ENCODE results near the gene LRRC8E.

LRRC8E gene

DNA sequence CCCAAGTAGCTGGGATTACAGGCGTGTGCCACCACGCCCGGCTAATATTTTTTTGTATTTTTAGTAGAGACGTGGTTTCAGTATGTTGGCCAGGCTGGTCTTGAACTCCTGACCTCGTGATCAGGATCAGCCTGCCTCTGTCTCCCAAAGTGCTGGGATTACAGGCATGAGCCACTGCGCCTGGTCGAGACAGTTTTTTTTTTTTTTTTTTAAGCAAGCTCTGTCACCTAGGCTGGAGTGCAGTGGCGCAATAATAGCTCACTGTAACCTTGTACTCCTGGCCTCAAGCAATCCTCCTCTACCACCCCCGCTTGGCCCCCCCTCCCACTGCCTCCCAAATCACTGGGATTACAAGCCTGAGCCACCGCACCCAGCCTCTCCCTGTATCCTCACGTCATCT lies 9.0 kb downstream of the LRRC8E start:
- TF ChIP-seq, protein P1, sequence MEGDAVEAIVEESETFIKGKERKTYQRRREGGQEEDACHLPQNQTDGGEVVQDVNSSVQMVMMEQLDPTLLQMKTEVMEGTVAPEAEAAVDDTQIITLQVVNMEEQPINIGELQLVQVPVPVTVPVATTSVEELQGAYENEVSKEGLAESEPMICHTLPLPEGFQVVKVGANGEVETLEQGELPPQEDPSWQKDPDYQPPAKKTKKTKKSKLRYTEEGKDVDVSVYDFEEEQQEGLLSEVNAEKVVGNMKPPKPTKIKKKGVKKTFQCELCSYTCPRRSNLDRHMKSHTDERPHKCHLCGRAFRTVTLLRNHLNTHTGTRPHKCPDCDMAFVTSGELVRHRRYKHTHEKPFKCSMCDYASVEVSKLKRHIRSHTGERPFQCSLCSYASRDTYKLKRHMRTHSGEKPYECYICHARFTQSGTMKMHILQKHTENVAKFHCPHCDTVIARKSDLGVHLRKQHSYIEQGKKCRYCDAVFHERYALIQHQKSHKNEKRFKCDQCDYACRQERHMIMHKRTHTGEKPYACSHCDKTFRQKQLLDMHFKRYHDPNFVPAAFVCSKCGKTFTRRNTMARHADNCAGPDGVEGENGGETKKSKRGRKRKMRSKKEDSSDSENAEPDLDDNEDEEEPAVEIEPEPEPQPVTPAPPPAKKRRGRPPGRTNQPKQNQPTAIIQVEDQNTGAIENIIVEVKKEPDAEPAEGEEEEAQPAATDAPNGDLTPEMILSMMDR (IDR thresholded peaks at IDR 0.05; ENCODE audit: unreplicated experiment in 3 of 3): no peak
- Mint-ChIP-seq H3K4me1 (no peaks in the 10 kb centered on the region), H3K27ac (no peak overlapping the region), H3K36me3 (ENCODE audit: low read depth) (no peaks in the 10 kb centered on the region), H3K27me3 (ENCODE audit: low read depth) (peaks cover 6% of the 10 kb centered on the region), H3K4me3 (no peak overlapping the region), H3K9me3 (no peaks in the 10 kb centered on the region)

DNA sequence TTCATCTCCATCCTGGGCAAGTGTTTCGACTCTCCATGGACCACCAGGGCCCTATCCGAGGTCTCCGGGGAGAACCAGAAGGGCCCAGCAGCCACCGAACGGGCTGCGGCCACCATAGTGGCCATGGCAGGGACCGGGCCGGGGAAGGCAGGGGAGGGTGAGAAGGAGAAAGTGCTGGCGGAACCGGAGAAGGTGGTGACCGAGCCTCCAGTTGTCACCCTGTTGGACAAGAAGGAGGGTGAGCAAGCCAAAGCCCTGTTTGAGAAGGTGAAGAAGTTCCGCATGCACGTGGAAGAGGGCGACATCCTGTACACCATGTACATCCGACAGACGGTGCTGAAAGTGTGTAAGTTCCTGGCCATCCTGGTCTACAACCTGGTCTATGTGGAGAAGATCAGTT lies 10.7 kb downstream of the LRRC8E start:
- Mint-ChIP-seq H3K4me3 (no peak overlapping the region), H3K36me3 (ENCODE audit: low read depth) (no peaks in the 10 kb centered on the region), H3K4me1 (peaks cover 8% of the 10 kb centered on the region), H3K27ac (no peak overlapping the region), H3K27me3 (ENCODE audit: low read depth) (peaks cover 3% of the 10 kb centered on the region), H3K9me3 (no peaks in the 10 kb centered on the region)
- TF ChIP-seq, protein P1 (IDR thresholded peaks at IDR 0.05; ENCODE audit: unreplicated experiment in 3 of 3): no peak

DNA sequence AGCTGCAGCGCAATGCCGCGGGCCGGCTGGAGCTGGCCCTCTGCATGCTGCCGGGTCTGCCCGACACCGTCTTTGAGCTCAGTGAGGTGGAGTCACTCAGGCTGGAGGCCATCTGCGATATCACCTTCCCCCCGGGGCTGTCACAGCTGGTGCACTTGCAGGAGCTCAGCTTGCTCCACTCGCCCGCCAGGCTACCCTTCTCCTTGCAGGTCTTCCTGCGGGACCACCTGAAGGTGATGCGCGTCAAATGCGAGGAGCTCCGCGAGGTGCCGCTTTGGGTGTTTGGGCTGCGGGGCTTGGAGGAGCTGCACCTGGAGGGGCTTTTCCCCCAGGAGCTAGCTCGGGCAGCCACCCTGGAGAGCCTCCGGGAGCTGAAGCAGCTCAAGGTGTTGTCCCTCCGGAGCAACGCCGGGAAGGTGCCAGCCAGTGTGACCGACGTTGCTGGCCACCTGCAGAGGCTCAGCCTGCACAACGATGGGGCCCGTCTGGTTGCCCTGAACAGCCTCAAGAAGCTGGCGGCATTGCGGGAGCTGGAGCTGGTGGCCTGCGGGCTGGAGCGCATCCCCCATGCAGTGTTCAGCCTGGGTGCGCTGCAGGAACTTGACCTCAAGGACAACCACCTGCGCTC lies 11.6 kb downstream of the LRRC8E start:
- TF ChIP-seq, protein P1 (IDR thresholded peaks at IDR 0.05; ENCODE audit: unreplicated experiment in 3 of 3): no peak
- Mint-ChIP-seq H3K4me3 (no peak overlapping the region), H3K4me1 (peaks cover 11% of the 10 kb centered on the region), H3K9me3 (no peaks in the 10 kb centered on the region), H3K36me3 (ENCODE audit: low read depth) (no peaks in the 10 kb centered on the region), H3K27me3 (ENCODE audit: low read depth) (no peaks in the 10 kb centered on the region), H3K27ac (no peak overlapping the region)

DNA sequence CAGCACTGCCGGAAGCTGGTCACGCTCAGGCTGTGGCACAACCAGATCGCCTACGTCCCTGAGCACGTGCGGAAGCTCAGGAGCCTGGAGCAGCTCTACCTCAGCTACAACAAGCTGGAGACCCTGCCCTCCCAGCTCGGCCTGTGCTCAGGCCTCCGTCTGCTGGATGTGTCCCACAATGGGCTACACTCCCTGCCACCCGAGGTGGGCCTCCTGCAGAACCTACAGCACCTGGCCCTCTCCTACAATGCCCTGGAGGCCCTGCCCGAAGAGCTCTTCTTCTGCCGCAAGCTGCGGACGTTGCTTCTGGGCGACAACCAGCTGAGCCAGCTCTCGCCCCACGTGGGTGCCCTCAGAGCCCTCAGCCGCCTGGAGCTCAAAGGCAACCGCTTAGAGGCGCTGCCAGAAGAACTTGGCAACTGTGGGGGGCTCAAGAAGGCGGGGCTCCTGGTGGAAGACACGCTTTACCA lies 12.1 kb downstream of the LRRC8E start:
- Mint-ChIP-seq H3K27ac (no peak overlapping the region), H3K4me3 (peak overlapping the region in 1 of 3 experiments; percentile 48), H3K4me1 (peaks cover 16% of the 10 kb centered on the region), H3K36me3 (ENCODE audit: low read depth) (no peaks in the 10 kb centered on the region), H3K9me3 (no peaks in the 10 kb centered on the region), H3K27me3 (ENCODE audit: low read depth) (no peaks in the 10 kb centered on the region)
- TF ChIP-seq, protein P1 (IDR thresholded peaks at IDR 0.05; ENCODE audit: unreplicated experiment in 3 of 3): no peak

DNA sequence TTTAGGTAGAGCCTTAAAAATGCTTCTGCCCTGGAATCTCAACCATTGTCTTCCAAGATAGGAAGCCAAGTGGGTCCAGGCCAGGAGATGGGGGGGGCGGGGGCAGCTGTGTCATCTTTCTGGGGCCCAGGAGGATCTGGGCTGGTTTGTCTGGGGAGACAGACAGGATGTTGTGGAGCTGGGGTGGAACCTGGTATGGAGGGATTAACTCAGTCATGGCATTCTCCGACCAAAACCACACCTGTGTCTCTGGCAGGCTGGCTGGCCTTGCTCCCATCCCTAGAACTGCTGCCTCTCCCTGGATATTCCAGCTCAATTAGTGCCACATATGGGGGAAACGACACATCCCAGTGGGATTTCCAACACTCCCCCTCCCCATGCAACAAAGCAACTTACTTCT lies 12.6 kb downstream of the LRRC8E start:
- H3K9me3 Mint-ChIP-seq: no peaks in the 10 kb centered on the region
- no peaks in the 10 kb centered on the region for H3K36me3 Mint-ChIP-seq (ENCODE audit: low read depth)
- no peaks in the 10 kb centered on the region for H3K27me3 Mint-ChIP-seq (ENCODE audit: low read depth)
- TF ChIP-seq, protein P1 (IDR thresholded peaks at IDR 0.05; ENCODE audit: unreplicated experiment in 3 of 3): no peak
- H3K4me3 Mint-ChIP-seq: peak overlapping the region in 1 of 3 experiments; percentile 71
- H3K4me1 Mint-ChIP-seq: peaks cover 21% of the 10 kb centered on the region
- H3K27ac Mint-ChIP-seq: no peak overlapping the region

DNA sequence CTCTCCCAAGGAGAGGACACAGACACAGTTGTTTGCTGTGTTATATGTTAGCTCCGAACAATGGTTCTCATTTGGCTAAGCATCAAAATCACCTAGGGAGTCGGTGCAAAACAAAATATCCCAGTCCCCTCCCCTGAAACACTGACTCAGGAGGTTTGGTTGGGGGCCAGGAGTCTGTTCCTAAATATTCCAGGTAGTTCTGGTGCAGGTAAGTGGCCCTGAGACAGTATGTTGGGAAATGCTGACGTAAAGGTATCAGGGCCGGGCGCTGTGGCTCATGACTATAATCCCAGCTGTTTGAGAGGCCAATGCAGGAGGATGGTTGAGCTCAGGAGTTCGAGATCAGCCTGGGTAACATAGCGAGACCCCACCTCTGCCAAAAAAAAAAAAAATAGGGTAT lies 13.0 kb downstream of the LRRC8E start:
- Mint-ChIP-seq H3K4me1 (peaks cover 21% of the 10 kb centered on the region), H3K27me3 (ENCODE audit: low read depth) (no peaks in the 10 kb centered on the region), H3K27ac (no peak overlapping the region), H3K9me3 (no peaks in the 10 kb centered on the region), H3K4me3 (peak overlapping the region in 2 of 3 experiments; percentile 34 to 71), H3K36me3 (ENCODE audit: low read depth) (no peaks in the 10 kb centered on the region)
- TF ChIP-seq, protein P1 (IDR thresholded peaks at IDR 0.05; ENCODE audit: unreplicated experiment in 3 of 3): no peak

Measured in nephron (organoid).